Mesenchymal stem cell (in vitro differentiated cells and primary cell): Measurements from ENCODE around the gene ZIM2.

ENCODE experiments used
- DNase-seq: peaks from one replicate; pipeline ENCODE4 v3.0.0-alpha.2; 2013
- H2AFZ ChIP-seq: one replicate; pipeline ENCODE4 v1.6.1; 2013; ENCODE audit warnings: low read depth, mild to moderate bottlenecking, control low read depth, inconsistent platforms, low read length, moderate library complexity
- H2AK5ac ChIP-seq: 2 replicates; pipeline ENCODE4 v1.6.1; 2013; ENCODE audit warnings: low read length, moderate library complexity, mild to moderate bottlenecking, inconsistent platforms; ENCODE audit not compliant: severe bottlenecking
- H2BK120ac ChIP-seq: one replicate; pipeline ENCODE4 v1.6.1; 2013; ENCODE audit warnings: low read depth, mild to moderate bottlenecking, inconsistent platforms, low read length, moderate library complexity
- H2BK12ac ChIP-seq, 2 experiments: one replicate each; pipeline ENCODE4 v1.6.1; 2013; ENCODE audit warnings: inconsistent platforms in 2 of 2, low read length in 2 of 2, mild to moderate bottlenecking in 2 of 2, moderate library complexity in 2 of 2, control low read depth in 1 of 2
- H2BK15ac ChIP-seq: one replicate; pipeline ENCODE4 v1.6.1; 2013; ENCODE audit warnings: mild to moderate bottlenecking, low read depth, inconsistent platforms; ENCODE audit not compliant: poor library complexity, severe bottlenecking
- H2BK5ac ChIP-seq: 2 replicates; pipeline ENCODE4 v1.6.1; 2013; ENCODE audit warnings: low read depth, mild to moderate bottlenecking, low read length, control low read depth, inconsistent platforms; ENCODE audit not compliant: poor library complexity, severe bottlenecking
- H3K14ac ChIP-seq, 2 experiments: one replicate each; pipeline ENCODE4 v1.6.1; 2013; ENCODE audit warnings: inconsistent platforms in 2 of 2, low read length in 2 of 2, control low read depth in 1 of 2, mild to moderate bottlenecking in 1 of 2, moderate library complexity in 1 of 2
- H3K18ac ChIP-seq, 2 experiments: one replicate each; pipeline ENCODE4 v1.6.1; 2013; ENCODE audit warnings: inconsistent platforms in 2 of 2, low read length in 2 of 2, control low read depth in 1 of 2, low read depth in 1 of 2, mild to moderate bottlenecking in 1 of 2
- H3K23ac ChIP-seq, 2 experiments: one replicate each; pipeline ENCODE4 v1.6.1; 2013; ENCODE audit warnings: inconsistent platforms in 2 of 2, low read length in 2 of 2, mild to moderate bottlenecking in 2 of 2, moderate library complexity in 2 of 2, control low read depth in 1 of 2
- H3K27ac ChIP-seq: 2 replicates; pipeline ENCODE4 v1.5.1; 2013; ENCODE audit warnings: mild to moderate bottlenecking, moderate library complexity, low read length, control low read depth, inconsistent platforms; ENCODE audit not compliant: poor library complexity, severe bottlenecking
- H3K27me3 ChIP-seq, 2 experiments: 2 replicates each; pipeline versions ENCODE4 v1.6.1 to v1.7.0; 2013; ENCODE audit warnings: low read length in 2 of 2, mild to moderate bottlenecking in 2 of 2, moderate library complexity in 2 of 2, control low read depth in 1 of 2, inconsistent platforms in 1 of 2; ENCODE audit not compliant: control insufficient read depth in 1 of 2, insufficient read depth in 1 of 2
- H3K36me3 ChIP-seq, 2 experiments: 2 replicates each; pipeline versions ENCODE4 v1.6.1 to v1.7.0; 2013; ENCODE audit warnings: low read length in 2 of 2, control low read depth in 1 of 2, inconsistent platforms in 1 of 2, low read depth in 1 of 2, mild to moderate bottlenecking in 1 of 2; ENCODE audit not compliant: insufficient read depth in 2 of 2, control insufficient read depth in 1 of 2
- H3K4ac ChIP-seq, 2 experiments: one replicate each; pipeline ENCODE4 v1.6.1; 2013; ENCODE audit warnings: inconsistent platforms in 2 of 2, low read length in 2 of 2, mild to moderate bottlenecking in 2 of 2, moderate library complexity in 2 of 2, control low read depth in 1 of 2, low read depth in 1 of 2
- H3K4me1 ChIP-seq: 2 replicates; pipeline ENCODE4 v1.6.1; 2013; ENCODE audit warnings: low read depth, low read length, control low read depth; ENCODE audit not compliant: control insufficient read depth, insufficient read depth
- H3K4me2 ChIP-seq: 2 replicates; pipeline ENCODE4 v1.6.1; 2013; ENCODE audit warnings: low read length, mild to moderate bottlenecking, inconsistent platforms; ENCODE audit not compliant: poor library complexity, severe bottlenecking
- H3K4me3 ChIP-seq, 2 experiments: 2 replicates each; pipeline versions ENCODE4 v1.5.1 to v1.7.0; 2013; ENCODE audit warnings: low read length in 2 of 2, mild to moderate bottlenecking in 2 of 2, control low read depth in 1 of 2, low read depth in 1 of 2; ENCODE audit not compliant: insufficient read depth in 1 of 2
- H3K79me1 ChIP-seq: replicated peaks from 2 replicates; pipeline ENCODE4 v1.6.1; 2013; ENCODE audit warnings: mild to moderate bottlenecking, control low read depth, low read length, inconsistent platforms; ENCODE audit not compliant: poor library complexity, severe bottlenecking
- H3K9ac ChIP-seq: 2 replicates; pipeline ENCODE4 v1.7.0; 2013; ENCODE audit warnings: mild to moderate bottlenecking, low read length, moderate library complexity
- H3K9me3 ChIP-seq: 2 replicates; pipeline ENCODE4 v1.7.0; 2013; ENCODE audit warnings: mild to moderate bottlenecking, low read length; ENCODE audit not compliant: control insufficient read depth
- H4K8ac ChIP-seq: one replicate; pipeline ENCODE4 v1.6.1; 2013; ENCODE audit warnings: inconsistent platforms, mild to moderate bottlenecking, low read length, moderate library complexity
- H4K91ac ChIP-seq: one replicate; pipeline ENCODE4 v1.6.1; 2013; ENCODE audit warnings: mild to moderate bottlenecking, low read length, inconsistent platforms
- WGBS: methylation state at CpG from one replicate; pipeline ENCODE4 v1.1.7; 2013; ENCODE audit warnings: mixed read lengths; 5-methylcytosine and 5-hydroxymethylcytosine counted together

Gene ZIM2

DNA sequence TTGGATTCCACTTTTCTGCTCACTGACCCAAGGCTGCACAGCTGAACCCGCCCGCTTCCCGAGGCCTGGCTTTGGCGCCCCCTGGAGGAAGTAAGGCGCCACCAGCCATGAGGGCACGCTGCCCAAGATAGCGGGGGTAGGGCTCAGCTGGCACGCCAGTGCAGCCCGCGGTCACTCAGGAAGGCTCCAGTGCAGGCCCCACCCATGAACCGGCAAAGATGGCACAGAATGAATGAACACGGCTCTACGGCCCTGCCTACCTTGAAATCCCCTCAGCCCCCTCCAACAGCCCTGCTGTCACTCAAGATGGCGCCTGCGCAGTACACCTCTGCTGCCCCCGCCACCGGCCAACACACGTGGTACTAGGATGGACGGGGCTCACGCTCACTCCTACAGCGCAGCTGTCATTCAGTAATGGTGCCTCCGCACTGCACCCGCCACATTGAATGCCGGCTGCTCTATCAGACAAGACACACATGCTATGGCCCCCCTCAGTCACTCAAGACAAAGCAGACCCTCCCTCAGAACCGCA lies 3.0 kb downstream of the ZIM2 start:
- H3K27ac ChIP-seq, result no peak overlapping the region
- no peak overlapping the region for H3K4ac ChIP-seq
- no peak for DNase-seq
- no peaks in the 10 kb centered on the region for H3K36me3 ChIP-seq
- H3K4me2 ChIP-seq, result no peak overlapping the region
- H2AK5ac ChIP-seq, result no peak overlapping the region
- H2BK120ac ChIP-seq, result no peak overlapping the region
- no peak overlapping the region for H2BK15ac ChIP-seq
- no peak overlapping the region for H4K8ac ChIP-seq
- no peaks in the 10 kb centered on the region for H3K27me3 ChIP-seq
- no peaks in the 10 kb centered on the region for H3K79me1 ChIP-seq
- H3K9ac ChIP-seq, result peak overlapping the region; percentile 79
- peaks cover 9% of the 10 kb centered on the region for H3K9me3 ChIP-seq
- H2BK5ac ChIP-seq, result no peak overlapping the region
- H3K4me3 ChIP-seq, result peak overlapping the region; percentile 37 to 78
- H2BK12ac ChIP-seq, result no peak overlapping the region
- H3K14ac ChIP-seq, result no peak overlapping the region
- WGBS, result 90% methylated on average over 25 of the region's 25 CpGs
- no peak overlapping the region for H3K18ac ChIP-seq
- H3K4me1 ChIP-seq, result no peaks in the 10 kb centered on the region
- H4K91ac ChIP-seq, result no peak overlapping the region
- H3K23ac ChIP-seq, result no peak overlapping the region
- no peak overlapping the region for H2AFZ ChIP-seq

DNA sequence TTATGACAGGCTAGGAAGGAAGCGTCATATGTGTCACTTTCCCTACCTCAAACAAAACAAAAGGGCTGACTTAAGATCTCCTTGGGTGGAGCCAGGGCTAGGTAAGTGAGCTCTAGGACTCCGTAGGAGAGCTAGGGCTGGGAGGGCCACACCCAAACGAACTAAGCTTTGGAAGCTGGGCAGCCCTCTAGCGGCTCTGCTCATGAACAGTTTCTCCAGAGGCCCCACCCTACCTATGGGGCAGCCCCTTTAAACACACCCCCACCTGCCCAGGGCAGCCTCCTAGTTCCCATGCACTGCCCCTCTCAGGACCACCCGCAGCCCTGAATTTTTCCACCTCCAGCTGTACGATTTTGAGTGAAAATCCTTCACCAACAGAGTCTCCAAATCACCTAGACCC lies 3.5 kb downstream of the ZIM2 start:
- no peak overlapping the region for H3K27ac ChIP-seq
- no peaks in the 10 kb centered on the region for H3K4me1 ChIP-seq
- H2AFZ ChIP-seq, result no peak overlapping the region
- no peak overlapping the region for H3K23ac ChIP-seq
- no peak overlapping the region for H3K4ac ChIP-seq
- no peak overlapping the region for H4K91ac ChIP-seq
- no peak overlapping the region for H3K18ac ChIP-seq
- H2BK15ac ChIP-seq, result no peak overlapping the region
- no peak overlapping the region for H3K4me2 ChIP-seq
- no peak overlapping the region for H4K8ac ChIP-seq
- no peak overlapping the region for H2BK12ac ChIP-seq
- peak overlapping the region; percentile 70 for H3K9ac ChIP-seq
- no peaks in the 10 kb centered on the region for H3K36me3 ChIP-seq
- H3K79me1 ChIP-seq, result no peaks in the 10 kb centered on the region
- H2BK120ac ChIP-seq, result no peak overlapping the region
- H2AK5ac ChIP-seq, result no peak overlapping the region
- H3K14ac ChIP-seq, result no peak overlapping the region
- H3K27me3 ChIP-seq, result no peaks in the 10 kb centered on the region
- no peak for DNase-seq
- peaks cover 9% of the 10 kb centered on the region for H3K9me3 ChIP-seq
- no peak overlapping the region for H2BK5ac ChIP-seq
- 74% methylated on average over 5 of the region's 6 CpGs for WGBS
- peak overlapping the region in 1 of 2 experiments; percentile 78 for H3K4me3 ChIP-seq

DNA sequence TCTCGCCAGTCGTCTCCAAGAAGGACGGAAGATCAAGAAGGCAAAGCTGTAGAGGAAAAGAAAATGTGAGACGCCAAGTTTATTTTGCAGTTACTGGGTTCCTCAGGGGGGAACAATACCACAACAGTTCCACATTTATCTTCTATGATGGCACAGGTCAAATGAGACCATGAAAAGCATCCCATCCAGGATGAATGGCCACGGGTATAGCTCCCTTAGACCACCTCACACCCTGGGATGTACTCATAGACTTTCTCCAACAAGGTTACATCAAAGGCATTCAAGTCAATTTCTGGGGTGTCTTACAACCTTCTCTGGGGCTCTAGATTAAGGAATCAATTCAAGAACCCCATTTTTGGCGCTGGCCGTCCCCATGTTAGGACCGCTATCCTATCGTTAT lies 4.5 kb downstream of the ZIM2 start:
- no peak overlapping the region for H2BK5ac ChIP-seq
- H3K9me3 ChIP-seq, result peaks cover 9% of the 10 kb centered on the region
- DNase-seq, result no peak
- H2BK12ac ChIP-seq, result no peak overlapping the region
- H4K8ac ChIP-seq, result no peak overlapping the region
- no peak overlapping the region for H2AK5ac ChIP-seq
- H3K79me1 ChIP-seq, result no peaks in the 10 kb centered on the region
- H3K23ac ChIP-seq, result no peak overlapping the region
- no peak overlapping the region for H2BK120ac ChIP-seq
- H3K18ac ChIP-seq, result no peak overlapping the region
- H3K4ac ChIP-seq, result no peak overlapping the region
- H3K14ac ChIP-seq, result no peak overlapping the region
- H3K27ac ChIP-seq, result no peak overlapping the region
- 65% methylated on average over 7 of the region's 9 CpGs for WGBS
- H3K4me2 ChIP-seq, result no peak overlapping the region
- no peaks in the 10 kb centered on the region for H3K36me3 ChIP-seq
- H3K4me1 ChIP-seq, result no peaks in the 10 kb centered on the region
- H3K27me3 ChIP-seq, result no peaks in the 10 kb centered on the region
- no peak overlapping the region for H3K4me3 ChIP-seq
- no peak overlapping the region for H2BK15ac ChIP-seq
- no peak overlapping the region for H2AFZ ChIP-seq
- no peak overlapping the region for H4K91ac ChIP-seq
- no peak overlapping the region for H3K9ac ChIP-seq

DNA sequence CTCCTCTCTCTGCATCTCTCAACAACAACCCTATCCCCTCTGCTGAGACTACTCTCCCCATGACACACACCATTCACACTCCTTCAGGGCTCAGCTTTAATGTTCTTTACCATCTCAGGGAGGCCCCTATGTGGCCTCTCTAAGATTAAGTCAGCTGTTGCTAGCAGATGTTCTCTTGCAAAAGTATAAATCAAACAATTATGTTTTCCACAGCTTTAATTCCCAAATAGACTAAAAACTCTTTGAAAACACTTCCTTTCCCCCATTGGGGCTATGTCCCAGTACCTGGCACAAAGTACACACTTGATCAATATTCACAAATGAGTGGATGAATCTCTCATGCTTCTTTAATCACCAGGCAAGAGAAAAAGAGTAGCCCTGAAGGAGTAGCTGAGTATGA lies 5.1 kb downstream of the ZIM2 start:
- DNase-seq, result no peak
- Histone ChIP-seq H3K36me3 (no peaks in the 10 kb centered on the region), H2BK15ac (no peak overlapping the region), H2BK120ac (no peak overlapping the region), H2AK5ac (no peak overlapping the region), H3K27me3 (no peaks in the 10 kb centered on the region), H3K23ac (no peak overlapping the region), H3K4ac (no peak overlapping the region), H3K14ac (no peak overlapping the region), H2AFZ (no peak overlapping the region), H3K9ac (no peak overlapping the region), H3K27ac (no peak overlapping the region), H3K79me1 (no peaks in the 10 kb centered on the region), H2BK12ac (no peak overlapping the region), H3K4me3 (no peak overlapping the region), H2BK5ac (no peak overlapping the region), H3K4me2 (no peak overlapping the region), H4K91ac (no peak overlapping the region), H3K9me3 (peaks cover 9% of the 10 kb centered on the region), H4K8ac (no peak overlapping the region), H3K4me1 (no peaks in the 10 kb centered on the region), H3K18ac (no peak overlapping the region)
